ENCODE measurements around the gene TTBK2.

- no peak for TF ChIP-seq CTCF (optimal IDR thresholded peaks at IDR 0.05 in 1 of 3, IDR thresholded peaks at IDR 0.05 in 1 of 3, conservative IDR thresholded peaks at IDR 0.05 in 1 of 3; ENCODE audit: extremely low read depth in 1 of 3, insufficient read depth in 2 of 3, low read length in 3 of 3)
- TF ChIP-seq EZH2 (IDR thresholded peaks at IDR 0.05; ENCODE audit: low read length): no peak
Observed at GRCh38 chr15:42804739-42805138, 115.8 kb downstream of the TTBK2 start.

Measured in keratinocyte (primary cell).